HepG2 (cell line): Measurements from ENCODE around the gene AP2B1.

Source experiments
- BHLHE40 ChIP-seq: IDR thresholded peaks from 2 replicates; pipeline ENCODE4 v1.6.1; 2011; ENCODE audit warnings: low read length, improper control_type of control experiment
- CEBPB ChIP-seq: IDR thresholded peaks from 2 replicates; pipeline ENCODE4 v1.6.1; 2011; ENCODE audit warnings: low read depth, low read length, improper control_type of control experiment, borderline replicate concordance
- ESRRA ChIP-seq: sonication (generic); formaldehyde crosslinking; IDR thresholded peaks from 2 replicates; pipeline ENCODE4 v1.5.1; 2020; ENCODE audit warnings: mild to moderate bottlenecking, low read depth, missing genetic modification reagents
- POLR2AphosphoS5 ChIP-seq: IDR thresholded peaks from 2 replicates; pipeline ENCODE4 v1.6.1; 2012; ENCODE audit warnings: low read depth, low read length
- SOX5 ChIP-seq: IDR thresholded peaks from 2 replicates; pipeline ENCODE4 v1.6.1; 2016; ENCODE audit warnings: borderline replicate concordance
- TERF1 ChIP-seq: sonication (generic); formaldehyde crosslinking; IDR thresholded peaks from 2 replicates; pipeline ENCODE4 v1.8.0; 2022; ENCODE audit warnings: mild to moderate bottlenecking, missing genetic modification reagents, moderate library complexity
- ZNF253 ChIP-seq: sonication (generic); formaldehyde crosslinking; IDR thresholded peaks from 2 replicates; pipeline ENCODE4 v1.8.0; 2022; ENCODE audit warnings: mild to moderate bottlenecking, missing genetic modification reagents, borderline replicate concordance
- ZNF557 ChIP-seq: sonication (generic); formaldehyde crosslinking; IDR thresholded peaks from 2 replicates; pipeline ENCODE4 v1.4.0; 2020; ENCODE audit warnings: missing genetic modification reagents
- TF ChIP-seq, protein P1 (sequence below): sonication (generic); formaldehyde crosslinking; IDR thresholded peaks from 2 replicates; pipeline ENCODE4 v1.5.0; 2020; ENCODE audit warnings: mild to moderate bottlenecking, missing genetic modification reagents, borderline replicate concordance

- no peak for TF ChIP-seq POLR2AphosphoS5
- no peak for TF ChIP-seq TERF1 (CRISPR knock-in tag)
- TF ChIP-seq ZNF557 (CRISPR knock-in tag) = no peak
- TF ChIP-seq, protein P1, sequence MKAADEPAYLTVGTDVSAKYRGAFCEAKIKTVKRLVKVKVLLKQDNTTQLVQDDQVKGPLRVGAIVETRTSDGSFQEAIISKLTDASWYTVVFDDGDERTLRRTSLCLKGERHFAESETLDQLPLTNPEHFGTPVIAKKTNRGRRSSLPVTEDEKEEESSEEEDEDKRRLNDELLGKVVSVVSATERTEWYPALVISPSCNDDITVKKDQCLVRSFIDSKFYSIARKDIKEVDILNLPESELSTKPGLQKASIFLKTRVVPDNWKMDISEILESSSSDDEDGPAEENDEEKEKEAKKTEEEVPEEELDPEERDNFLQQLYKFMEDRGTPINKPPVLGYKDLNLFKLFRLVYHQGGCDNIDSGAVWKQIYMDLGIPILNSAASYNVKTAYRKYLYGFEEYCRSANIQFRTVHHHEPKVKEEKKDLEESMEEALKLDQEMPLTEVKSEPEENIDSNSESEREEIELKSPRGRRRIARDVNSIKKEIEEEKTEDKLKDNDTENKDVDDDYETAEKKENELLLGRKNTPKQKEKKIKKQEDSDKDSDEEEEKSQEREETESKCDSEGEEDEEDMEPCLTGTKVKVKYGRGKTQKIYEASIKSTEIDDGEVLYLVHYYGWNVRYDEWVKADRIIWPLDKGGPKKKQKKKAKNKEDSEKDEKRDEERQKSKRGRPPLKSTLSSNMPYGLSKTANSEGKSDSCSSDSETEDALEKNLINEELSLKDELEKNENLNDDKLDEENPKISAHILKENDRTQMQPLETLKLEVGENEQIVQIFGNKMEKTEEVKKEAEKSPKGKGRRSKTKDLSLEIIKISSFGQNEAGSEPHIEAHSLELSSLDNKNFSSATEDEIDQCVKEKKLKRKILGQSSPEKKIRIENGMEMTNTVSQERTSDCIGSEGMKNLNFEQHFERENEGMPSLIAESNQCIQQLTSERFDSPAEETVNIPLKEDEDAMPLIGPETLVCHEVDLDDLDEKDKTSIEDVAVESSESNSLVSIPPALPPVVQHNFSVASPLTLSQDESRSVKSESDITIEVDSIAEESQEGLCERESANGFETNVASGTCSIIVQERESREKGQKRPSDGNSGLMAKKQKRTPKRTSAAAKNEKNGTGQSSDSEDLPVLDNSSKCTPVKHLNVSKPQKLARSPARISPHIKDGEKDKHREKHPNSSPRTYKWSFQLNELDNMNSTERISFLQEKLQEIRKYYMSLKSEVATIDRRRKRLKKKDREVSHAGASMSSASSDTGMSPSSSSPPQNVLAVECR (CRISPR knock-in tag) = no peak
- no peak for TF ChIP-seq ESRRA (CRISPR knock-in tag)
- no peak for TF ChIP-seq CEBPB
- TF ChIP-seq ZNF253 (CRISPR knock-in tag) = no peak
- no peak for TF ChIP-seq SOX5
- no peak for TF ChIP-seq BHLHE40
These were observed 176.6 kb downstream of the AP2B1 start for GRCh38 chr17:35763767-35764122.
